GM19463 (cell line): ENCODE data around the gene PKMYT1.

ENCODE experiments used
- ATAC-seq: cut with Tn5 transposase; IDR thresholded peaks from one replicate; pipeline ENCODE4 v1.9.1; 2021; ENCODE audit warnings: mild to moderate bottlenecking, moderate library complexity; ENCODE audit not compliant: unreplicated experiment

Gene PKMYT1

DNA sequence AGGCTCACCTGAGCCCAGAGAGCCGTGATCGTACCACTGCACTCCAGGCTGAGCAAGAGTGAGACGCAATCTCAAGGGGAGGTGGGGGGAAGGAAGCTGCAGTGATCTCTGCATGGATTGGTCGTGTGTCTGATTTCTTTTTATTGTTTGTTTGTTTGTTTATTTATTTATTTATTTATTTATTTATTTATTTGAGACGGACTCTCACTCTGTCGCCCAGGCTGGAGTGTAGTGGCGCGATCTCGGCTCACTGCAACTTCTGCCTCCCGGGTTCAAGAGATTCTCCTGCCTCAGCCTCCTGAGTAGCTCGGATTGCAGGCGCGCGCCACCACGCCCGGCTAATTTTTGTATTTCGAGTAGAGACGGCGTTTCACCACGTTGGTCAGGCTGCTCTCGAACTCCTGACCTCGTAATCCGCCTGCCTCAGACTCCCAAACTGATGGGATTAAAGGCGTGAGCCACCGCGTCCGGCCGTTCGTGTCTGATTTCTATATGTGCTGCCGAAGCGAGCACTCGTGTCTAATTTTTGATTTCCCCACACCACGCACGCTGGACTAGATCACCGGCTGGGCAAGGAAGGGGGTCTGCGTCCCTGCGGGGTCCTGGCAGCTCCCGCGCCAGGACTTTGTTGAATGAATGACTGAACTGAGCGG, 39.5 kb upstream of the PKMYT1 start:
- ATAC-seq = no peak

DNA sequence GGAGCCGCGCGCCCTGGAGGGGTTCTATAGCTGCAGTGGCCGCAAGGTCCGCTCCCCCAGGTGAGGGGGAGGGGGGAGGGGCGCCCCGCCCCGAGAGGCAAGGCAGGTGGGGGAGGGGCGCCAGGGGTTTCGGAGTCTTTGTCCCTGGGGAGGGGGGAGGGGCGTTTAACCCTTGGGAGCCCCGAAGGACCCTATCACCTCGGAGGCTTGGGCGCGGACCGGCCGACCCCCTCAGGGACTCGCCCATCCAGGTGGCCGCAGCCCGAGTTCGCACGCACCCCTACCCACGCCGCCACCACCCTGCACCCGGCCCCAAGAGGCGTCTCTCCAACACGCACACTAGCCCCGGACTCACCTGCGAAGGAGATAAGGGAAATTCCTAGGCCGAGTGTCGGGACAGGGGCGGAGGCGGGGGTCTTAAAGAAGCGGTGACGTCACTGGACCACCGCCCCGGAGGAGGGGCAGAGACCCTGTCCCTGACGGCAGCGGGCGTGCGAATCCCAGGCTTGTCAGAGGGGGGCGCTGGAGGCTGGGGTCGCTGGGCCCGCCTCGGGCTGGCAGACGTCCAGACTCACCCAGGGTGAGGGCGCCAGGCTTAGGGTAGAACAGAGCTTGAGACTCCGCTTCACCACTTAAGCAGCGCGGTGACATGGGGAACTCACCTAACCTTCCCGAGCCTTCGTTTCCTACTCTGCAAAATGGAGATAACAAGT, 37.7 kb upstream of the PKMYT1 start, which contains the start of gene CLDN6:
Gene CLDN6, minus strand, starts transcription at position 390 of the 713 bp plus-strand sequence. CDS start 2,162 bp downstream, outside the sequence.
- no peak for ATAC-seq

GRCh38 chr16:3017344-3017743, 37.1 kb upstream of the PKMYT1 start:
- no peak for ATAC-seq

GRCh38 chr16:3015865-3016521, 35.7 kb upstream of the PKMYT1 start:
- no peak for ATAC-seq

DNA sequence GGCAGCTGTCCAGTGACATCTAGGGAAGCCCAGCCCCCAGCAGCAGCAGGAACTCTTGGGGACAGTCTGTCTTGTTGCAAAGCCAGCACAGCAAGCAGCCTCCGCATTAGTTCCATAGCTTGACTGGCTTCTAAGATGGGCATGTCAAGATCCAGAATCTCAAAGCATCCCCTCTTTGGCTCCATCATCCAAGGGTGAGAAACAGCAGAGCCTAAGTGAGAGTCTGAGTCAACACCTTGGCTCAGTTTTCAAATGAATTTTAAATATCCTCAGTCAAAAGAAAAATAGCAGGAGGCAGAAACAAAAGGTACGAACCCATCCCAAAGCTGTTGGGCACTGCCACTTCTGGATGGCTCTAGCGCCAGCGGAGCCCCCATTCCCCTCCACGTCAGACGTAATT, 34.7 kb upstream of the PKMYT1 start:
- ATAC-seq = no peak

DNA sequence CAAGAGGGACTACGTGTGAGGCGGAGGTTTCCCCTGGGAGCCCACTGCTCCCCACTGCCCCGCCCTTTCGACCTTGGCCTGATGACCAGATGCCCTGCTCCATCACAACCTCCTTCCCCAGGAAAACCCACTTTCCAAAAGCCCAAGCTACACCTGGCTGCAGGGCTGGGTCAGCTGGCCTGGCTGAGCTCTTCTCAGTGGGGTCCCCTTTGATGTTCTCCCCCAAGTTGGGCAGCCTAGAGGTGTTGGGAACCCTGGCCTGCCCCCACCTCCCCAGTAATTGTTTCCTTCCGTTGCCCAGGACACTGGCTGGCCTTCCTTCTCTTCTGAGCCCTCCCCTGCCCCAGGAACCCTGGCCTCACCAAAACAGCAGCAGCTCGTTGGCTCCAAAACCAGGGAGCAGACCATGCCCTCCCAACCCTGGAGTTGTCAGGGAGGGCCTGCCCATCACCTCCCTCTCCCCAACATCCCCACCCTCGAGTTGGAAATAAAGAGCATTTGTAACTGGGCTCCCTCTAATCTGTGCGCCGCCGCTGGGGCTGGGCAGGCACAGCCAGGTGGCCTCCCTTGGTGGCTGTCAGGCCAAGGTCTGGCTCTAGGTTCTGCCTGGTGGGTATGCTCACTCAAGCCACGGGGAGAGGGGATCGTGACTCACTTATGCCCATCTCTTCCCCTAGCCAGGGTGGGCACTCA, 33.9 kb upstream of the PKMYT1 start:
- ATAC-seq = no peak

GRCh38 chr16:3013491-3013951, 33.3 kb upstream of the PKMYT1 start:
- ATAC-seq = no peak

- no peak for ATAC-seq
Observed at GRCh38 chr16:3012828-3013420, 32.7 kb upstream of the PKMYT1 start, which contains the start of gene CLDN9. CLDN9 (plus strand) TSS chr16:3012923; CDS start chr16:3013363, 440 bp downstream.

DNA sequence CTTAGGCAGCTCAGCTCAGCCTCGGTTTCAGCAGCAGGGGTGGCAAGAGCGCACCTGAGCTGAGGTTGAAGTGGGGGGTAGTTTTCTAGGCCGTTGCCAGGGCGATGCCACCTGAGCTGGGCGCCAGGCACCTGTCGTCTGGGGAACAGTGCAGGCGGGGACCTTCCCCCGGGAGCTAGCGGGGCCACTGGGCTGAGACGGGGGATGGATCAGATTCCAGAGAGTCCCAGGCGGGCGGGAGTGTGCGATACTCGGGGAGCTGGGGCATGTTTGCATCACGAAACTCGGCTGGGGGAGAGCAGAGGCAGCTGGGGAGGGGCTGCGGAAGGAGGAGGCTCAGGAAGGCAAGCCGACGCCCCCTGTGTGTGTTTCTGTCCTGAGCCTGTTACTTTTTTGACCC, 32.0 kb upstream of the PKMYT1 start:
- ATAC-seq = no peak

- no peak for ATAC-seq
Observed at GRCh38 chr16:3010510-3010909, 30.3 kb upstream of the PKMYT1 start.

GRCh38 chr16:3009568-3010390, 29.5 kb upstream of the PKMYT1 start:
- no peak for ATAC-seq

DNA sequence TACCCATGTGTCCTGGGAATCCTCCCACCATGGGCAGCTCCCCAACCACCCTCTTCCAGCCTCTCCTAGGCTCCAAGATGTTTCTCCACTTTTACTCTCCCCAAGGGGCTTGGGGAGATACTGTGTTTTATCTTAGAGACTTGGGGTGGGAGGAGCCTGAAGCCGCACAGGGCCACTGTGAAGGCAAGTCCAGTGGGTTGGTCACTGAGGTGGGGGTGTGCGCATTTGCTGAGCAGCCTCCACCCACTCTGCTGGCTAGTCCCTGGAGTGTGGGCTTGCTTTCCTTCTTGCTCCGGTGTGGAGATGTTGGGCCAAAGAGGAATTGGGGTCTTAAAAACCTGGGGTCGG, 28.4 kb upstream of the PKMYT1 start:
- ATAC-seq = no peak

DNA sequence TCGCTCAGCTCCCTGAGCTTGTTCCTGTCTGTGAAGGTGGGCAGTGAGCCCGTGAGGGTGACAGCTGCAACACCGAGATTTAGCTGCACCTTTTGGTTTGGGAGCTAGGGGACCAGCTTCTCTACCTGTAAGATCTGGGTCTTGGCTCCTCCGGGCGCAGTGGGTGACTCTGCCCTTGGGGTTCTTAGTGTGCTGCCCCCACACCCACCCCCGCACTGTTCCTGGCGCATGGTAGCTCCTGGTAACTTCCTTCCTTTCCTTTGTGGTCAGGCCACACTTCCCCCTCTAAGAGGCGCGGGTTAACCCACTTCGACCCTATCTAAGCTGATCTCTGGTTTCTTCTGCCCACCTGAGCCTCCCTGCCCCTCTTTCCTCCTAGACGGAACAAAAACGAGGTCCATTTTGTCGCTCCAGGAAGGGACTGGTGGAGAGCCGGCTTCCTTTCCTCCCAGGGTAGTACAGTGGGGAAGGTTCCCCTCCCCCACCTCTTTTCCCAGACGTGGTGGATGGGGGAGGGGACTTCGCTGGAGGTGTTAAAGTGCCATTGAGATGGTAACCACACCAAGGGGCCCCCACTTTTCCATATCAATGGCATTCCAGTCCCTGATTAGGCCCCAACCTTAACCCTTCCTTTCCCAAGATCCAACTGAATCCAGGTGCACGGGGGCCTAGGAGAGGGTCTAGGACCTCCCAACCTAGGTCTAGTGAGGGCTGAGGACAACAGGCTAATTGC, 27.9 kb upstream of the PKMYT1 start:
- ATAC-seq = no peak

DNA sequence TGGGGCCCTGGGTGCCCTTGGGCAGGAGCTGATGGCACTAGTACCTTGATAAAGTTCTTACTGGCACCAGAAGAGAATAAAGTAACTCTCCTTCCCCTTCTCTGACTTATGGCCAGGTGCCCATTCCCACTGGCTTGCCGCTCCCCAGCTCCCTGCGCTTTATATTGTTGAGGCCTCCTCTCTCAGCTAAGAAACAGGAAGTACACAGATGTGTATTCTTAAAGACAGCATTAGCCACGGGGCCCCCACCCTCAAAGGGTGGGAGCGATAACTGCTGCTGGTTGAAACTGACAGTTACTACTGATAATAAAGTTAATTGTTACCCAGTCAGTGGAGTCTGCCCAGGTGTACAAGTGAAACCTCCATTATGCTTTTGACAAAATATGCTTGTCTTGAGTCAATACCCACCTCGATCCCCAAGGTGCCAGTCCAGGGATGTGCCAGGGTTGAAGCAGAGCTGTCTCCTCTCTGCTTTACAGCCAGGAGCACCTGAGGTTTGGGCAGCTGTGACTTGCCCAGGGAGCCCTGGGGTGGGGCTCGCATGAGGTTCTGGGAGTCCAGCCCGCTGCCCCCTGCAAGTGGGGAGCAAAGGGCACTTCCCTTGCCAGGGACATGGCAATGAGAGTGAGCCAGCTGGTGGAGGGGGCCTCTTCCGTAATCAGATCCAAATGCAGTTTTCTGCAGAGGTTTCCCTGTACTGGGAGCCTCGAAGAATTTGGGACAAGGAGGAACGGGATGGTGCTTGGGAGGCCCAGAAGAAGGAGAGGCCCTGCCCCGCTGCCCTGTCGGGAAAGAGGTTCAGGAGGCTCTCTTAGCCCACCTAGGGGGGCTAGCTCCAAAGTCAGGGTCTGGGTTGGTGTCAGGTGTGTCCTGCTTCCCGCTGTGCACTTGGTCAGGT, 27.1 kb upstream of the PKMYT1 start:
- no peak for ATAC-seq

- ATAC-seq = no peak
Observed at GRCh38 chr16:3004781-3005284, 24.6 kb upstream of the PKMYT1 start.

DNA sequence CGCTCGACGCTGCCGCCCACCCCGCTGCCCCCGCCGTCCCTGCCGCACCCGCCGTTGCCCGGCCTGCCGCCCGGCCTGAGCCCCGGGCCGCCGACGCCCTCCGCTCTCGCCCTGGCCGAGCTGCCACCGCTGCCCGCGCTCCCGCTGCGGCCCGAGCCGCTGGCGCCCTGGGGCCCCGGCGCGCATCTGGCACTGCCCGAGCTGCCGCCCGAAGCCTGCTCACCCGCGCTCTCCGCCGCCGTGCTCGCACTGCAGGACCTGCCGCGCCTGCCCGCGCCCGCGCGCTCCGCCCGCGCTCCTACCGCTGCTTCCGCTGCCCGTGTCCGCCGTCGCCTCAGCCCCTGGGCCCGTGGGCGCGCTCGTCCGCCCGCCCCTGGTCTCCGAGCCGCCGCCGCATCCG, 24.1 kb upstream of the PKMYT1 start:
- peak; percentile 7 for ATAC-seq

DNA sequence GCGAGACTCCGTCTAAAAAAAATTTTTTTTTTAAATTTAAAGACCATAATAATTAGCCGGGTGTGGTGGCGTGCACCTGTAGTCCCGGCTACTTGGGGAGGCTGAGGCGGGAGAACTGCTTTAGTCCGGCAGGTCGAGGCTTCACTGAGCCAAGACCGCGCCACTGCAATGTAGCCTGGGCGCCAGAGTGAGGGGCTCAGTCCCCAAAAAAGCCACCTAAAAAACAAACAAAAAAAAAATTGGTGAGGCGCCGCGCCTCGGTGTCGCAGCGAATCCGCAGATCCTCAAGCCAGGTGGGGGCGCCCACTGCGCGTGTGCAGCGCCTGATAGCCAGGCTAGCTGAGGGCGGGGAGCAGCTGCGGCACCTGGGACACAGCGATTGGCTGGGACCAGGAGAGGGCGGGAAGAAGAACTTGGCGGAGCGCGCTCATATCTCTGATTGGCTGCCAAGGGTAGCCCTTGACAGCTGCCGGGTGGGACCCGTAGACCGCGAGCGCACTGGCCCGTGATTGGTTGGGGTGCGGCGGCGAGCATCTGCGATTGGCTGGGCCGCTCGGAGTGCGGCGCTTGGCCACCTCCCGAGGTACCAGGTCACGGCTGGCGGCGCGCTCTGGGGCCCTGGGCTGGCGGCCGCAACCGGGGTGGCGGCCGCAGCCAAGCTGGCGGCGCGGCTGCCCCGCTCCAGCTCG, 23.5 kb upstream of the PKMYT1 start:
- ATAC-seq = peak; percentile 98

DNA sequence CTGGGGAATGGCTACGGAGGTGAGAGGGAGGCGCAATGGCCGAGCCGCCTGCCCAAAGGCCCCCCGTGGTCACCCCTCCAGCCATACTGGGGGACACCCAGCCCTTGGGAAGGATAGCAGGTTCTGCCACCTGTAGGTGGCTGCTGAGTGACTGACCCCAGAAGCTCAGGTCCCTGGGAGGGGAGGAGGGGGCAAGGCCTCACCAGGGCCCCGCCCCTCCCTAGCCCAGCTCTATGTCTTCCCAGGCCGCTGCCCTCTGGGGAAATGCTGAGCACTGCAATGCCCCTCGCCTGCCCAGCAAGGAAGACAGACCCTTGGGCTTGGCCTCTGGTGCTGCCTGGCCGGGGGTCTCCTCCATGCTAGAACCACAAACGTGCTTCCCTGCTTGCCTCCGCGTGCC, 21.1 kb upstream of the PKMYT1 start:
- no peak for ATAC-seq
